ENCODE data around the gene S100A2.

The S100A2 gene

GRCh38 chr1:153513023-153513422, 52.6 kb downstream of the S100A2 start:
- Histone ChIP-seq H3K4me2 (ENCODE audit: low read depth, low read length, poor library complexity, severe bottlenecking) (no peak overlapping the region), H3K27me3 (ENCODE audit: low read length) (no peaks in the 10 kb centered on the region), H3K36me3 (ENCODE audit: low read length) (no peaks in the 10 kb centered on the region), H3K4me3 (ENCODE audit: insufficient read depth, low read length, poor library complexity, severe bottlenecking) (no peak overlapping the region), H3K79me2 (ENCODE audit: insufficient read depth, low read length) (no peaks in the 10 kb centered on the region), H3K9me3 (ENCODE audit: insufficient read depth, low read length) (no peaks in the 10 kb centered on the region), H3K9me2 (replicated peaks; ENCODE audit: insufficient read depth, low read length) (no peaks in the 10 kb centered on the region), H3F3A (ENCODE audit: insufficient read depth) (no peaks in the 10 kb centered on the region), H3K9ac (ENCODE audit: low read length) (no peak overlapping the region), H2AFZ (ENCODE audit: low read depth, low read length, severe bottlenecking) (no peak overlapping the region), H4K20me1 (ENCODE audit: low read depth, low read length) (no peaks in the 10 kb centered on the region), H3K27ac (ENCODE audit: low read depth, low read length) (no peak overlapping the region)
- no peak for TF ChIP-seq EZH2phosphoT487 (conservative IDR thresholded peaks at IDR 0.05; ENCODE audit: low read length)
- TF ChIP-seq, protein P1, sequence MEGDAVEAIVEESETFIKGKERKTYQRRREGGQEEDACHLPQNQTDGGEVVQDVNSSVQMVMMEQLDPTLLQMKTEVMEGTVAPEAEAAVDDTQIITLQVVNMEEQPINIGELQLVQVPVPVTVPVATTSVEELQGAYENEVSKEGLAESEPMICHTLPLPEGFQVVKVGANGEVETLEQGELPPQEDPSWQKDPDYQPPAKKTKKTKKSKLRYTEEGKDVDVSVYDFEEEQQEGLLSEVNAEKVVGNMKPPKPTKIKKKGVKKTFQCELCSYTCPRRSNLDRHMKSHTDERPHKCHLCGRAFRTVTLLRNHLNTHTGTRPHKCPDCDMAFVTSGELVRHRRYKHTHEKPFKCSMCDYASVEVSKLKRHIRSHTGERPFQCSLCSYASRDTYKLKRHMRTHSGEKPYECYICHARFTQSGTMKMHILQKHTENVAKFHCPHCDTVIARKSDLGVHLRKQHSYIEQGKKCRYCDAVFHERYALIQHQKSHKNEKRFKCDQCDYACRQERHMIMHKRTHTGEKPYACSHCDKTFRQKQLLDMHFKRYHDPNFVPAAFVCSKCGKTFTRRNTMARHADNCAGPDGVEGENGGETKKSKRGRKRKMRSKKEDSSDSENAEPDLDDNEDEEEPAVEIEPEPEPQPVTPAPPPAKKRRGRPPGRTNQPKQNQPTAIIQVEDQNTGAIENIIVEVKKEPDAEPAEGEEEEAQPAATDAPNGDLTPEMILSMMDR (IDR thresholded peaks at IDR 0.05; ENCODE audit: insufficient read depth, low read length, poor library complexity, severe bottlenecking) = no peak
